RPMI7951 (cell line): ENCODE measurements around the gene ADGRG3. TPM values are rescaled to one million over a fixed set of nuclear protein-coding genes. Genes with fewer than 3 reads are reported as not detected.
A peak's percentile ranks its signal among the peaks of the same experiment; 100 is the strongest.

ENCODE experiments used
- DNase-seq: peaks from one replicate; pipeline ENCODE4 v3.0.0-alpha.2; 2012; ENCODE audit warnings: low read depth
- total RNA-seq: library from RNA; depleted of rRNA; stranded (reverse); fragments of >200 nt; shearing (Covaris generic); gene quantifications from 2 replicates; pipeline ENCODE4 v1.2.3, GENCODE V29; 2014

ADGRG3 gene
- total RNA-seq, 1 experiment from 2014 or later = not detected

DNA sequence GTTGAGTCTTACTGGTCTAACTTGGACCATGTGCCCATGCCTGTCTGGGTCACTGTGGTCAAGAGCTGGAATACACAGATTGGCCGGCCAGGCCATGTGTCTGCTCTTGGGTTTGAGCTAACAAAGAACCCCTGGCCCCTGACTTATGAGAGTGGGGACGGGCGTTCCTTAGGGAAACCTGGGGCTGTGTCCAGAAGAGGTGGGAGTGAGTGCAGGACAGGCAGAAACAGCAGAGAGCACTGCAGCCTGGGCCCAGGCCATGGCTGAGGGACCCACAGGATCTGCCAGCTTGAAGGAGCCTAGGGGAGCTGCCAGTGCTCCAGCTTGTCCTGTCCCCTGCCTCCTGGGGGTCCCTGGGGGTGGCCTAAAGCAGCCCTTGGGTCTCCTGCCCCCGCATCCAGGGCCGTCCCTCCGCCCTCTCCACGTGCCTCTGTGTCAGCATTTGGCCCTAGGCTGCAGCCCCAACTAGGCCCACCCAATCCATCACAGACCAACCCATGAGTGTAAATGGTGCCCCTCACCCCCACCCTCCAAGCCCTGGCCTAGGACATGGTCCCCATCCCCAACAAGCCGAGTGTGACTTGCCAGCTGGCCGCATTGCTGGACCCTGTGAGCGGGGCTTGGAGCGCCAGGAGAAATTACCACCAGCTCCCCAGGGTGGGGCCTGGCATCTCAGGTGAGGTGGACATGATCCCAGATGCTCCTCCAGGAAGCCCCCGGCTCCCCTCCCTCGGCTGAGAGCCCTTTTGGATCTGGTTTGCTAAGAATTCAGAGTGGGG lies 14.0 kb downstream of the ADGRG3 start:
- DNase-seq = no peak

DNA sequence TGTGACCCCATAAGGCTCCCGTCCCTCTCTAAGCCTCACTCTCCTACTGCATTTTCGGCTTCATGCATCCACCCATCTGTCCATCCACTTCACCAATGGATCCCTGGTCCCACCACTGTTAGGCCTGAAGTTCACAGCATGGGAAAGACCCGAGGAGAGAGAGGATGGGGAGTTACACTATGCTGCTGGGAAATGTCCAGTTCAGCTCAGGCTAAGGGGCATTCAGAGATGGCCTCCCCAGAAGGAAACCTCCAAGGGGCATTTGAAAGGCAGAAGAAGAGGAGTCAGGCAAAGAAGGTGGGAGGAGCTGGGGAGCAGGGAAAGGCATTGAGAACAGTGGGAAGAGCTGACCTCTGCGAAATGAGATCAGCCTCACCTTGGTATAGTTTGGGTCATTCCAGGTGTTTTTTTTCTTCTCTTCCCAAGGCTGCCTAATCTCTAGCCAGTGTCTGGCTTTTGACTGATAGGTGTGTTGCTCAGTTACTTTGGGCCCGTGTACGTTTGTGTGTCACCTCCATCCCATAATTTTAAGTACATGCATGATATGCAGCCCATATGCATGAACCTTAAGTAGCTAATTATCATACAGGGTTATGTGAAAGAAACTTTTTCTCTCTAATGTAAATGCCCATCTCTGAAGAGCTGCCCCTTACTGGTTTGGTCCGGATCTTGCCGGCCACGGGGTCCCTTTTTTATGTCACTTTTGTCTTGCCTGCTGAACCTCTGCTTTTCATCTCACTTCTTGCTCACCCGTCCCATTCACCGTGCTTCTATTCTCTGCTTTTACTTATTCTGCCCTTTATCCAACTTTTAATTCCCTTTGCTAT lies 14.9 kb downstream of the ADGRG3 start:
- DNase-seq = no peak

DNA sequence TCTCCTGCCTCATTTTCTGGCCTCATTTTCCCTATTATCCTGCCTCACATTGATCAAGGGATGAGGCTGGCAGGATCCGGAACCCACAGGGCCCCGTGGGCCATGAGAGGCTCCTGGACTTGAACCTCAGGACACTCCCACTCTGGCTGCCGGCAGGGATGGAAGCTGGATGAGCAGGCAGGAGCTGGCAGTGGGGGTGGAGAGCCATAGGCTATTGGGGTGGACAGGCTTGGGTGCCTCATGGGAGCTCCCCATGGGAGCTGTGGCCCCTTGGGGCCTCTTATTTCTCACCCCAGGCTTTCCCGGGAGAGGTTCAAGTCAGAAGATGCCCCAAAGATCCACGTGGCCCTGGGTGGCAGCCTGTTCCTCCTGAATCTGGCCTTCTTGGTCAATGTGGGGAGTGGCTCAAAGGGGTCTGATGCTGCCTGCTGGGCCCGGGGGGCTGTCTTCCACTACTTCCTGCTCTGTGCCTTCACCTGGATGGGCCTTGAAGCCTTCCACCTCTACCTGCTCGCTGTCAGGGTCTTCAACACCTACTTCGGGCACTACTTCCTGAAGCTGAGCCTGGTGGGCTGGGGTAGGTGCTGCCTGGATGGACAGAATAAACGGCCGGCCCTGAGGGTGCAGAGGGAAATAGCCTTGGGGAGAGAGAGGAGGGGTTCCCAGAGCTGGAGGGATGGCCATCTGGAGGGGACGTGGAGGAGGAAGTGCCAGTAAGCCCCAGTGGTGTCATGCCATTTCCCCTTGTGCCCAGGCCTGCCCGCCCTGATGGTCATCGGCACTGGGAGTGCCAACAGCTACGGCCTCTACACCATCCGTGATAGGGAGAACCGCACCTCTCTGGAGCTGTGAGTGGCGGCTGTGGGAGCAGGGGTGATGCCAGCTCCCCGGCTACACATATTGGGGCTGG lies 15.8 kb downstream of the ADGRG3 start:
- DNase-seq = no peak

DNA sequence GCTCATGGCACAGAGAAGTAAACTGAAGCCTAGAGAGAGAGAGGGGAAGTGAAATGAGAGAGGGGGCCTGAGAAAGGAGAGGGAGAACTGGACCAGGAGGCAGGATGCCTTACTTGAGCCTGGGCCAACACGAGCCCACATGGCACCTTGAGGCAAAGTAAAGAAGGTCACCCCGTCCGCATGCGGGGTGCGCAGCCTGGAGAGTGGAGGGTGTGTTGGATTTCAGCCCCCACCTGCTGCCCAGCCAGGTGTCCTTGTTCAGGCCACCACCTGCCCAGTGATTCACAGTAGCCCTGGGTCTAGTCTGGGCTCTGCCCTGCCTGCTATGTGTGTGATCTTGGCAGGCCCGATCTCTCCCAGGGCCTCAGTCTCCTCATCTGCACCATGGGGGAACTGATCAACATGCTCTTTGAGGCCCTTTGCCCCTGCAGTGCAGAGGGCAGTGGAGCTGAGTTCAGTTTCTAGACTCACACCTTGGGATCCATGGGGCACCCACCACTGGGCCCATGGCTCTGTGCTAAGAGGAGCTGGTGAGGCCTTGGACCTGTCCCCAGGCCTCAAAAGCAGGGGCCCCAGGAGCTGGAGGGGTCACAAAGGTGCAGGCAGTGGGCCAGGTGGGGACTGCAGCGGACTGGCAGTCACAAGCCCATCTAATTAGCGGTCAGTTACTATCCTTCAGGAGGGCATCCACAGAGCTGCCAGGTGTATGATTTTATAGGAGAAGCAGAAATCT lies 16.7 kb downstream of the ADGRG3 start:
- no peak for DNase-seq

DNA sequence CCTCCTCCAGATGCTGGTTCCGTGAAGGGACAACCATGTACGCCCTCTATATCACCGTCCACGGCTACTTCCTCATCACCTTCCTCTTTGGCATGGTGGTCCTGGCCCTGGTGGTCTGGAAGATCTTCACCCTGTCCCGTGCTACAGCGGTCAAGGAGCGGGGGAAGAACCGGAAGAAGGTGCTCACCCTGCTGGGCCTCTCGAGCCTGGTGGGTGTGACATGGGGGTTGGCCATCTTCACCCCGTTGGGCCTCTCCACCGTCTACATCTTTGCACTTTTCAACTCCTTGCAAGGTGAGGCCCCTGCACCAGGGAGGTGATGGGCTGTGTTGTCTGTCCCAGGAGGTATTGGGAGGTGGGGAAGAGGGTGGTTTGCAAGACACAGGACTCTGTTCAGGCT lies 17.5 kb downstream of the ADGRG3 start:
- DNase-seq = no peak

DNA sequence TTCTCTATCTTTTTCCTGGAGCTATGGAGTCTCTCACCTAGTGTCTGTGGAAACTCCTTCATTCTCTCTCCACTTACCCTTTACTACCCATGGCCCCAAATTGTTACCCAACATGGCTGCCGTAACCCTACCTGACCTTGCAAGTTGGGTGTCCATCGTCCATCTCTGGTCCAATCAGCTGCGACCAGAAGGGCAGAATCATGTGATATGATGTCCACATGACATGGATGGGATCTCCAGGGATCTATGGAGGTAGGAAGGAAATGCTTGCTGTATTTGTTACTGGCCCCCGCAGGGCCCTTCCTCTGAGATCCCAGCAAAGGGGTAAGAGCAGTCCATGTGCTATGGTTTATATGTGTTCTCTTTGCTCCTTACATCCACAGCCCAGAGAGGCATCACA lies 18.5 kb downstream of the ADGRG3 start:
- no peak for DNase-seq

DNA sequence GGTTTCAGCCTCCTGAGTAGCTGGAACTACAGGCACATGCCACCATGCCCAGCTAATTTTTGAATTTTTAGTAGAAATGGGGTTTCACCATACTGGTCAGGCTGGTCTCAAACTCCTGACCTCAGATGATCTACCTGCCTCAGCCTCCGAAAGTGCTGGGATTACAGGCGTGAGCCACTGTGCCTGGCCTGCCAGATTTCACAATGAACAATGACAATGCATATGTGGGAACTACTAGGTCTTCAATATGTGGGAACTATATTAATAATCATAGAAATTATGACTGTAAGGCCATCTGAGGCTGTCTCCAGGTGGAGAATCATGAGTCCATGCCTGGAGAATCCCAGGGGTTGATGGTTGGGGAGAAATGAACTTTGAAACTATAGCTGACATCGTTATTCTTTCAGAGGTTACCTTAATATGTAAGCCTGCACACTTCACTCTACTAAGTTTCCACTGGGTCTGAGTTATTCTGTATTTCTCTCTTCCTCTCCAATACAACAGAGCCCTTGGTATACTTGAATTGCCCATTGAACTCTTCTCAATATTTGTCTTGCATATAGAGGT lies 19.3 kb downstream of the ADGRG3 start:
- no peak for DNase-seq

DNA sequence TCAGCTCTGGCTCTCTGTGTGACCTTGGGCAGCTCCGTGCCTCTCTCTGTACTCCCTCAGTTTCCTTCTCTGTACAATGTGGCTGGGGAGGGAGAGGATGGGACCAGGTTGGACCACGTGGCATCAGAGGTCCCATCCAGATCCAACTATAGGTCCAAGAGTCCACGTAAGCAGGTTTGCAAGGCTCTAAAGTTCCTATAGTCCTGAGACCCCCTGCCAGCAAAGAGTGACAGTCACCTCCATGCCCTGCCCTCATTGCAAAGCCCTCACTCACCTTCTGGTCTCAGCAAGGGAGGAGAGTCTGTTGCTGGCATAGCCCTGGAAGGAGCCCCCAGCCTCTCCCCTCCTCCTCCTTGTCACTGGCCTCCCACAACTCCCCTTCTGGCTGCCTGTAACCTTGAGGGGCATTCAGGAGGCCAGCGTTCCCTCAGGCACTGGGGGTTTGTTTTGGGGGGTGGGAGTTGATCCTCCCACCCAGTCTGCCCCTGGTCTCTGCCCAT lies 20.4 kb downstream of the ADGRG3 start:
- DNase-seq = no peak

DNA sequence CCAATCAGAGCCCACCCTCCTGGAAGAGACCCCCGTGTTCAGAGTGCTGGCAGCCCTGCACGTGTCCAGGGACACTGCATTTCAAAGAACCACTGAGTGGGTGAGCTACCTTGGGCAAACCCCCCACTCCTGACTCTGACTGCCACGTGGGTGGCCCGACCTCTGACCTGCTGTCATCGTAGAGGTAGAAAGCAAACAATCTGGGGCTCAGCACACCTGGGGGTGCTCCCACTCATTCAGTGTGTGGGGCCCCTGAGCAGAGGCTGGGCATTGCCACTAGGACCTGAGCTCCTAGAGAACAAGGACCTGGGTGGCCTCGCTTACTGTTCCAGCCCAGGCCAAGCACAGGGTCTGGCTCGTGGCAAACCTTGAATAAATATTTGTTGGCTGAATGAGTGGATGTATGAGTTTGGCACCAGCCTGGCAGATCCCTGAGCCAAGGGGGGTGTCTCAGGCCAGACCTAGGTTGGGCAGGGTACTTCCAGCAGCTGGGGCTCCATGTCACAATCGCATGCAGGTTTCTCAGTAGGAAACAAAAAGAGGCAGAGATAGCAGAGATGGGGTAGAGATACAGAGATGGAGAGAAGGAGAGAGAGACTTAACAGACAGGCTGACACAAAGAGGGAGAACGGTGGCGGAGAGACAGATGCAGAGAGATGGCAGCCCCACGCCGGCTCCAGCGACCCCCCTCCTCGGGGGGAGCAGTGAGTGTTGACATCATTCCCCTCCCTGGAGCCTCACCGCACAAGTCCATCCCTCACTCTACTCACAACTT lies 21.1 kb downstream of the ADGRG3 start:
- no peak for DNase-seq

DNA sequence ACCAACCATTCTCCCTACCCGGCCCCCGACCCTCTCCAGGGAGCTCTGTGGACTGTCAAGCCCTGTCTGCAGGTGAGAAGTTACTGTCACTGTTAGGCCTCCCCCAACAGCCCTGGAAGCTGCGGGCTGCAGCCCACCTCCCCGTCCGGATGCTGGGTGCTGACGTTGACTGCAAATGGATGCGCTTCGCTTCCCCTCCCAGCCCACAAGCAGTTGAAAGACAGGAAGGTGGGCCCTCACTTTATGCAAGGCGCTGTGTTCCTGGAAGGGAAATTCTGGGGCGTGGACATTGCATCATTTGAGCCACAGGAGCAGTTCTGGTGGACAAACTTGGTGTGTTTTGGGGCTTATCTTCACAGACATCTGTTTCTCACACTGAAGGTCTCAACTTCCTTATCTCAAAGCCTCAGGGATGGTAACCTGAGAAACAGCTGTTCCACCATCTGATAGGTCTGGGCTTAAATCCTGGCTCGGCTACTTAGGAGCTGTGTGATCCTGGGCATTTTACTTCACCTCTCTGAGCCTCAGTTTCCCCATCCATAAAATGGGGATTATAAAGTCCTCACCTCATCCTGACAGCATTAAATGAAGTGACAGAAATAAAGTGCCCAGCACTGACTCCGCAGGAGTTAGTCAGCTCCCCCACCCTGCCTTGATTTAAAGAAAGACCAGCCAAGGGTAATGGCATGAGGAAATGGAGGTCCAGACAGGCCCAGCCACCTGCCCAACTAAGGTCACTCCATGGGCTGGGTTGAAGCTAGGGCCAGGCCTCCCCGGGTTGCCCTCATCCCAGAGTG lies 21.9 kb downstream of the ADGRG3 start:
- DNase-seq = no peak

DNA sequence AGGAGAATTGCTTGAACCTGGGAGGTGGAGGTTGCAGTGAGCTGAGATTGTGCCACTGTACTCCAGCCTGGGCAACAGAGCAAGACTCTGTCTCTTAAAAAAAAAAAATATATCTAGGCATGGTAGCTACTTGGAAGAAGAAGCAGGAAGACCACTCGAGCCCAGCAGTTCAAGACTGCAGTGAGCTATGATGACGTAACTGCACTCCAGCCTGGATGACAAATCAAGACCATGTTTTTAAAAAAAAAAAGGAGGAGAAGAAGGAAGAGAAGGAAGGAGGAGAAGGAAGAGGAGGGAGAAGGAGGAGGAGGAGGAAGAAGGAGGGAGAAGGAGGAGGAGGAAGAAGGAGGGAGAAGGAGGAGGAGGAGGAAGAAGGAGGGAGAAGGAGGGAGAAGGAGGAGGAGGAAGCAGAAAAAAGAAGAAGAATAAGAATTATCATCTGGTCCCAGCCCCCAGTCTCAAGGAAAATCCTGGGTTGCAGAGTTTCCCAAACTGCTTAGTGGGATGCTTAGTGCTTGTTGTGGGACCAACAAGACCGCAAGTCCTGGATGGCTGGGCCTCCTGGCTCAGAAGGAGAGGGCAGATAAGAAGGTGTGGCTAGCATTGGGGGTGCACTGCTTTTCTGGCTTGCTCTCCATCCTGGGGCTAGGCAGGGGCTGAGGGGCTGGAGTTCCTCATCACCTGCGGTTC lies 22.8 kb downstream of the ADGRG3 start:
- DNase-seq = no peak

DNA sequence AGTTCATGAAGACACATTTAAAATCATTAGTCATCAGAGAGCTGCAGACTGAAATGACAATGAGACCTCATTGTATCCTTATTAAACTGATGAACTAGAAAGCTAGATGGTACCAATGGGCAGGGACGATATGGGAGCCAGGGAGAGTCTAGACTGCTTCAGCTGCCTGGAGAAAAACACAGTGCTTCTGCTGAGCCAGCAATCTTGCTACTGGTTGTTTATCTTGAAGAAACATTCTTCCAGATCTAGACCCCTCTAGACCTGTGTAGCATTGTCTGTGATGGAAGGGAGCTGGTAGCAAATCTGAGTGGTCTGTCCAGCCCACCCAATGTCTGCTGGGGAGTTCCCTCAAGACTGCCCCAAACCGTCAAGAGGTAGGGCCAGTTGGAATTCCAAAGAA lies 24.5 kb downstream of the ADGRG3 start:
- DNase-seq = no peak

DNA sequence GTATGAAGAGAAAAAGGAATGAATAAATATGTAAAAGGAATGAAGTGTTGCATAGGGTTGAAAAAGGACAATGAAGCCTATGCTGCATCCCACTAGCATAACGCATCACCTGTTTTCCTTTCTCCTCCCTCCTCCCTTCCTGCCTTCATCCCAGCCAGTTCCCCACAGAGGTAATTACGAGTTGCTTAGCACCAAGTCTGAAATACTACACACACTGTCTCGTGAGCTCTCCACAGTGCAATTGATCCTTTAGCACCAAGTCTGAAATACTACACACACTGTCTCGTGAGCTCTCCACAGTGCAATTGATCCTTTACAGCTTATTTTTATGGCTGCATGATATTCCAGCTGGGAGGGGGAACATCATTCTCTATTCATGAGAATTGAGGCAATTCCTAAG lies 25.4 kb downstream of the ADGRG3 start:
- DNase-seq = no peak

DNA sequence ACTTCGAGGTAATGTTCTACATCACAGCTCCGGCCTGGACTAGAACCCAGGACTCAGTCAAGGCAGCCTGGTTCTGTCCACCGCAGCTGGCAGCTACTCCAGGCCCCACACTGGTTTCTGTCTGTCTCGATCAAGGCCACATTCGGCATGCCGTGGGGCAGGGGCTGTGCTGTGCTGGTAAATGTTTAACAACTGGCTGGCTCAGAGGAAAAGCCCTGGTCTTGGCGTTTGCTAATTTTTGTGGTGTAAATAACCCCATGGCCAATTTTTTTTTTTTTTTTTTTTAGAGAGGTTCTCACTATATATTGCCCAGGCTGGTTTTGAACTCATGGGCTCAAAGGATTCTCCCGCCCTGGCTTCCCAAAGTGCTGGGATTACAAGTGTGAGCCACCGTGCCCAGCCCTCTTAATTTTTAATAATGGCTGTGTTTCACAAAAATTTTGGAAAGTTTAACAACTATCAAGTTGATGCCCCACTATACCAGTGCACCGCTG lies 26.2 kb downstream of the ADGRG3 start:
- no peak for DNase-seq

DNA sequence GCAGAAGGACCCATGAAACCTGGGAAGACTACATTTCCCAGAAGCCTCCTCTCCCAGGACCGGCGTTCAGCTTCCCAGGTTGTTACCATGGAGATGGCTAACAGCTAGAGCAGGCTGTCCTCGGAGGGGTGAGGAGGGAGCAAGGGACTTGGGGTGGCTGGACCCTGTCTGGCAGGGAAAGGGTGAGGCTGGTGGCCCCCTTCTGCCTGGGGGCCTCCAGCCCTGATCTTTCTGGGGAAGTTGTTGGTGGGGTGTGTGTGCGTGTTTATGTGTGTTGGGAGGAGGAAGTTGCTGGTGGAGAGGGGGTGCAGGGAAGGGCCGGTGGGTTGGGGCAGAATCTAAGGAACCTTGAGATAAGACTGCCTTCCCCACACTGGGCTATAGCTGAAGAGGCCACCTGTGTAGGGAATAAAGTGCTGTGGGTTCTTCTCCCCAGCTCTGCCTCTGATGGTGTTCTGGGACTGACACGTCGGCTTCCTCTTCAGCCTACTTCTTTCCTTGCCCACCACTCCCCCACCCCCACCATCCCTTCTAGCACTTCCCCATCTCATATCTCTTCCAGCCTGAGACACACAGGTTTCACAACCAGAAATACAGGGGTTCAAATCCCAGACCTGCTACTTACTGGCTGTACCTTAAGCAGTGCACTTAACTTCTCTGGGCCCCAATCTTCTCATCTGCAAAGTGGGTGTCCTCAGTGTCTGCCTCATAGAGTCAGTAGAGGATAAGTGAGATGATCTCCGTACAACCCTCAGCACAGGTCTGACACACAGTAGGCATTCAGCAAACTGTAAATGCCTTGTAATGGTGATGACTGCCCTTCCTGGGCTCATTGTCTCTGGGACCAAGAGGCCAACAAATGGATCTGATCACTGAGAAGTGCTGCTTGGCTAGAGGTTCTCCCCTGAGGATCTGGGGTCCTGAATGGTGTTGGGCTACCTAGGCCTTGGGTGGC lies 26.9 kb downstream of the ADGRG3 start, which contains the start of gene DRC7:
DRC7 (plus strand) TSS at position 82 of the 955 bp plus-strand sequence. CDS start 3,144 bp downstream, outside the sequence.
- DNase-seq = peak; percentile 38

DNA sequence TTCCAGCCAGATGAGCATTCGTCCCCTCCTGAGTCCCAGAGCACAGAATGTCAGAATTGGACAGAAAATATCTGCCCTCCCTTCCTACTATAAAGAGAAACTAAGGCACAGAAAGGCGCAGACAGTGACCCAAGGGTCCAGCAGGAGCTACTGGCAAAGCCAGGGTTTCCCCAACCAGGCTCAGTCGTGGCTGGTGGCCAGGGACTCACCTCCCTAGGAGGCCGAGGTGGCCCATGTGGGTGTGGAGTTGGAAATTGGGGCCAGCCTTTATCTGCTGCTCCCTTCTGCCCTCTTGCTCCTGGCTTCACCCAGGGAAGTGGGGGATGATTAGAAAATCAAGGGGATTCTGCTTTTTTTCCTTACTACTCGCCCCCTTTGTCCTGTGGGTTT lies 27.6 kb downstream of the ADGRG3 start:
- no peak for DNase-seq

DNA sequence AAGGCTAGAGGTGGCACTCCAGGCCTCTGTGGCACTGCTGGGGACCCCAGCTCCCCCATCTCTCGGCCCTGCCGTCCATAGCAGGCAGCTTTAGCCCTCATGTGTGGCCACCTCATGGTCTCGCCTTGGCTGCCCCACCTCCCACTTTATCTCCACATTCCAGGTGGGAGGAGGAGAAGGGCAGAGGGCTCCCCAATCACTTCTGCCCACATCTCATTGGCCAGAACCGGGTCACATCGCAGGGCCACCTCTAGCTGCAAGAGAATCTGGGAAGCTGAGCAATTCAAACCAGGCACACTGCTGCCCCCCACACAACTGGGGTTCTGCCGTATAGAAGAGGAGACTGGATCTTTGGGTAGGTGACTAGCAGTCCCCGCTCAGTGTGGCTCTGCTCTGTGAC lies 28.1 kb downstream of the ADGRG3 start:
- DNase-seq = no peak
